Fibroblast of skin of abdomen (primary cell): ENCODE measurements around the gene CDK2AP2.
"Not testable (repeated sequence)": the region's sequence is repeated elsewhere in the genome, so short reads cannot be mapped to it uniquely, and the experiment has no call there.

Source experiments
- DNase-seq: peaks from one replicate; pipeline ENCODE4 v3.0.0-alpha.2; 2013

CDK2AP2 gene

DNA sequence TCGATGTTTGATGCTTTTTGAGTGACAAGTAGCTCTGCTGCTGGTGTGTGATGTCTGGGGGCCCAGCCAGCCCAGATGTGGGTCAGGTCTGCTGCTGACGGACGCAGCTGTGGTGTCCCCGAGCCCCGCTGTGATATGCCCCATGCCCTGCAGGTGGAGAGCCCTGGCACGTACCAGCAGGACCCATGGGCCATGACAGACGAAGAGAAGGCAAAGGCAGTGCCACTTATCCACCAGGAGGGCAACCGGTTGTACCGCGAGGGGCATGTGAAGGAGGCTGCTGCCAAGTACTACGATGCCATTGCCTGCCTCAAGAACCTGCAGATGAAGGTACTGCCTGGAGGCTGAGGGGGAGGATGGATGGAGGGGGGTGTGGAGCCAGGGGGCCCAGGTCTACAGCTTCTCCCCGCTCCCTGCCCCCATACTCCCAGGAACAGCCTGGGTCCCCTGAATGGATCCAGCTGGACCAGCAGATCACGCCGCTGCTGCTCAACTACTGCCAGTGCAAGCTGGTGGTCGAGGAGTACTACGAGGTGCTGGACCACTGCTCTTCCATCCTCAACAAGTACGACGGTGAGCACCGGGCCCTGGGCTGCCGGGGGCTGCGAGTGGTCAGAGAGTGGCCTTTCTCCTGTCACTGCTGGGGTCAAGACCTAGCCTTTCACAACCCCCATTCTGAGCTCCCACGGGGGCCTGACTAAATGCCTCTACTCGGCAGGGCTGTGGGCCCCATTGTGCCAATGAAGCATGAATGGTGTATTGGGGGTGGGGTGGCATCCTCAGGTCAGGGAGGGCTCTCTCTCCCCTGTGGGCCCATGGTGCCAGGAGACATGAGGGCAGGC lies 17.9 kb downstream of the CDK2AP2 start:
- no peak for DNase-seq

DNA sequence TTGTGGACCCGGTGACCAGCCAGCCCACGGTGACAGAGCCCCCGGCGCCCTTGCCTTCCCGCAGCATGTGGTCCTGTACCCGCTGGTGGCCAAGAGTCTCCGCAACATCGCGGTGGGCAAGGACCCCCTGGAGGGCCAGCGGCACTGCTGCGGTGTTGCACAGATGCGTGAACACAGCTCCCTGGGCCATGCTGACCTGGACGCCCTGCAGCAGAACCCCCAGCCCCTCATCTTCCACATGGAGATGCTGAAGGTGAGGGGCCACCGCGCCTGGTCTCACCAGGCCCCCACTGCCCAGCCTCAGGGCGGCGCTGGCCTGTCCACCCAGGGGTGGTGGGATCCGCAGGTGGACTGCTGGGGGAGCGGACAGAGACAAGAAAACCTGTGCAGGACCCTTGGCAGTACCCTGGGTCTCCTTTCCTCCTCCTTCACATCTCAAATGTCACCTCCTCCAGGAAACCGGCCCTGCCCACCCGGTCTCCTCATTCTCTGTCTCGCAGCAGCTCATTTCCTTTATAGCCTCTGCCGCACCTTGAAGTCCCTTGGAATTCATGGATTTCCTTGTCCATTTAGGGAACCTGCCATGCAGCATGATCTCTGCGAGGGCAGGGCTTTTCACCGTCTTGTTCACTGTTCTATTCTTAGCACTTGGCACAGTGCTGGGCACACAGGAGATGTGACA lies 18.6 kb downstream of the CDK2AP2 start:
- DNase-seq: no peak

DNA sequence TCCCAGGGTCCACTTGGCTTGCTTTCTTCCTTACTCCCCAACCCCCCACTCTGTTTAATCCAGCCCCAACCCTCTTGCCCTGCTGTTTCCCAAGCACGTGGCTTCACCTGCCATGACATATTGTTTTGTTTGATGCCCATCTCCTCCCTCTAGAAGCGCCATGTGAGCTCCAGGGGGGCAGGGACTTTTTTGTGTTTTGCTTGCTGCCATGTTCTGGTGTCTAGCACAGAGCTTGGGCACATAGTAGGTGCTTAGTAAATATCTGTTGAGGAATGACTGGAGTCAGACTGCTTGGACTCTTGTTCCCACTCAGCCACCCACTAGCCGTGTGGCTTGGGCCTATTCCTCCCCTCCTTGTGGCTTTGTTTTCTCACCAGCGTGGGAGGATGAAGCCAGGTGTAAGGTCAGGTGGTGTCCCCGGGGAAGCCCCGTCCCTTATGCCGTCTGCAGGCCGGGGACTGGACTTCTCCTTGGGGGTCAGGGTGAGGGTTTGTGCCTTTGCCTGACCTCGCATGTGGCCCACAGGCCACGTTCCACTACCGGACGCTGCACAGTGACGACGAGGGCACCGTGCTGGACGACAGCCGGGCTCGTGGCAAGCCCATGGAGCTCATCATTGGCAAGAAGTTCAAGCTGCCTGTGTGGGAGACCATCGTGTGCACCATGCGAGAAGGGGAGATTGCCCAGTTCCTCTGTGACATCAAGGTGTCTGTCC lies 21.3 kb downstream of the CDK2AP2 start:
- DNase-seq: no peak

DNA sequence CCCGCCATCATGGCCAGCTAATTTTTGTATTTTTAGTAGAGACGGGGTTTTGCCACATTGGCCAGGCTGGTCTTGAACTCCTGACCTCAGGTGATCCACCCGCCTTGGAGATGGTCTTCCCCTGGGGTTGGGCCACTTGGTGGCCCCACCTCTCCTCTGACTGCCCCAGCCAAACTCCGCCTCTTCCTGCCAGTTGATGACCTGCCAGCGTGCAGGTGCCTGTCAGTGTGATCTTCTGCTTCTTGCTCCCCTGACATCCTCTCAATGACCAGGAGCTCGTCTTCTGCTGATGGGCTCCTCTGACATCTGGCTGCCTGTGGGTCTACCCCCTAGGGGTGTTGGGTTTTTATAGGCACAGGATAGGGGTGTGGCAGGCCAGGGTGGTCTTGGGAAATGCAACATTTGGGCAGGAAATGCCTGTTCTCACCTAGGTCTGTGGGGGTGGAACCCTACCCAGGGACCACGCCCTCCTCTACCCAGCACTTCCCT lies 22.0 kb downstream of the CDK2AP2 start:
- DNase-seq: not testable (repeated sequence)

DNA sequence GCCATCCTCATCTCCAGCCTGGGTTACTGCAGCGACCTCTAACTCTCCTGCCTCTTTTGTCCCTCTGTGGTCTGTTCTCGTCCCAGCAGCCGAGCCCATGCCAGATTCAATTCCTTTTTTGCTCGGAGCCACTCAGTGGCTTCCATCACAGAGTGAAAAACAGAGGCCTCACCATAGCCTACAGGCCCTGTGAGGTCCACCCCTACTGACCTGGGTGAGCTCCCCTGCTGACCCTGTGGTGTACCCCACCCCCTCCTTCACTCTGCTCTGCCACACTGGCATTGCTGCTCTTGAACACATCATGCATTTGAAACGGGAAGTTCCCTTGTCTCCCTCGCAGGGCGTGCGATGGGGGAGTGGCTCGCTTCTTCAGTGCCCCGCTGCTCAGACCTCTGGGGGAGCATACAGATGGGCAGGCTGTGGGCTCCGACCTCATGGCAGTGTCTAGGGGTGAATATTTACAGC lies 23.1 kb downstream of the CDK2AP2 start:
- DNase-seq: no peak

DNA sequence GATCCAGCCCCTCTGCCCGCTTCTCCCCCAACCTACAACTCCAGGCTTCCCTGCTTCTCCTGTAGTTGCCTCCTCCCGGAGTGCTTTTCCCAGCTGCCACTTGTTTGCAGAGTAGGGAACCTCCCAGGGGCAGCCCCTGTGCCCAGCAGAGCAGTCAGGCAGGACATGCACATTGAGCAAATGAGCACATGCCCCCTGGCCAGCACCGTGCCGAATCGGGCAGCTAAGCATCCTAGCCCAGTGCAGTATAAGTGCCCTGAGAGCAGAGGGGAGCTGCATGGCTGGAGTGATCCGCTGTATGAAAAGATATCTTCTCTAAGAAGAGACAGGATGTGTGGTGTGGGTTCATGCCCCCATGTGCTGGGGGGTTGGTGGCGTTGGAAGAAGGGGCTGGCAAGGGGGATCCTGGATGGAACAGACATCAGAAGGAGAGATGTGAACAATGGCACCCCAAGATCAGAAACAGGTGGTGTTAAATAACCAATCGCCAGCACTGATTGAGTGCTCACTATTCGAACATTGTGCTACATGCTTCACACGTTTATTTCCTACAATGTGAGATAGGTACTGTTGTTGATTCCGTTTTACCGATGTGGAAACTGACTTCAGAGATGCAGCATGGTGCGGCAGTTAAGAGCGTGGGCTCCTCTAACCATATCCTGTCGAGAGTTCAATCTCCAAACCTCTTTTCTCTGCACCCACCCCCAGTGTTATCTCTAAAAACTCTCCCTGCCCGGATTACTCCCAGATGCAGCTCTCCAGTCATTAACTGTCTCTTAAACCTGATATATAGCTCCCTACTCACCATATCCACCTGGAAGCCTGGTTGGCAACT lies 23.9 kb downstream of the CDK2AP2 start:
- DNase-seq: no peak

DNA sequence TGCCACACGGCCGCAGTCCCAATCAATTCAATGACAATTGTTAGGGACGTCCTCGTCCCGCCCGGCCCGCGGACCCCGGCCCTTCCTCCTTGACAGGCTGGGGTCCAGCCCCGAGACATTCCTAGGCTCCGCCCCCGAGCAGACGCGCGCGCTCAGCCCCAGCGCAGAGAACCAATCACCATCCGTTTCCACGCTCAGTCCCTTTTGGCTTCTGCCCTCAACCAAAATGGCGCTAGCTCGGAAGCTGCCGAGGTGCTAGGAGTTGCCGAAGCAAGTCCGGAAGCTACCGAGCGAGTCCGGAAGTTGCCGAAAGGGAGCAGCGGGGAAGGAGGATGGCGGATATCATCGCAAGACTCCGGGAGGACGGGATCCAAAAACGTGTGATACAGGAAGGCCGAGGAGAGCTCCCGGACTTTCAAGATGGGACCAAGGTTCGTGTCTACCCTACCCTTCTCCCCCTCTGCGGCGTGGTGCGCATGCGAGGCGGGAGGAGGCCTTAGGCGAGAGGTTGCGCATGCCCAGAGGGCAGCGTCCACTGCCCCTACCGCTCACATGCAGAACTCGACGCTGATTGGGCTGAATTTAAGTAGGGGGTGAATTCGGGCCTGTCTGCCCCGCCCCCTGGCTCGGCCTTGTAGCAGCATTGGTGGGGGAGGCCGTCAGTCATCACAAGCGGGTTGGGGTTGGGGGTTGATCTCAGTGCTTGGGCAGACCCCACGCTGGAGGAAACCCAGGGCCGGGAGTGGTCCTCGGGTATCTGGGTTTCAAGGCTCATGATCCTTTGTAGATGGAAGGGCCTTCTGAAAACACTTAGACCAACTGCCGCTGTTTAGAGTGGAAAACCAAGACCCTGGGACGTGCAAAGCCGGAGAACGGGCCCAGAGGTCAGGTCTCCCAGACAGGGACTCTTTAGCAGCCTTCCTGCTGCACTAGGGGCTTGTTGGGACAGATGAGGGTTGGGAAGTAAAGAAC lies 24.8 kb downstream of the CDK2AP2 start, which contains the start of gene AIP:
Gene AIP, plus strand, starts transcription at position 200 of the 972 bp plus-strand sequence. Its CDS starts 133 bp downstream, at position 333.
- DNase-seq: peak; percentile 98

DNA sequence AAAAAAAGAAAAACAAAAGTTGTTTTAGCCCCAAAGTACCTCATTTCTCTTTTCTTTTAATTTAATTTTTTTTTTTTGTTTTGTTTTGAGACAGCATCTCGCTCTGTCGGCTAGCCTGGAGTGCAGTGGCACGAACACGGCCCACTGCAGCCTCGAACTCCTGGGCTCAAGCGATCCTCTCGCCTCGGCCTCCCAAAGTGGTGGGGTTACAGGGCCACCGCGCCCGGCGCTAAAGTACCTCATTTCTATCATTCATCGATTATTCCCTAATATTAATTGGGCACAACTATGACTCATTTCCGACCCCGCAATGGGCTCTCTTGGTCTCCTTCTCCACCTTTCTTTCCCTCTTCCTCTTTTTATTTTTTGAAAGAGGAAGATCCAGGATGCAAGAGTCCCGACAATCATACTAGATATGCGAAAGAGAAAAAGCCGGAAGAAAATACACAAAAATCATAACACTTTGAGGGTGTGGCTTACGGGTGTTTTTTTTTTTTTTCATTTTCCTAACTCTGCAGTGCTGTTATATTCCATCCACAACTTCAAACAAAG lies 25.6 kb downstream of the CDK2AP2 start:
- DNase-seq: no peak

DNA sequence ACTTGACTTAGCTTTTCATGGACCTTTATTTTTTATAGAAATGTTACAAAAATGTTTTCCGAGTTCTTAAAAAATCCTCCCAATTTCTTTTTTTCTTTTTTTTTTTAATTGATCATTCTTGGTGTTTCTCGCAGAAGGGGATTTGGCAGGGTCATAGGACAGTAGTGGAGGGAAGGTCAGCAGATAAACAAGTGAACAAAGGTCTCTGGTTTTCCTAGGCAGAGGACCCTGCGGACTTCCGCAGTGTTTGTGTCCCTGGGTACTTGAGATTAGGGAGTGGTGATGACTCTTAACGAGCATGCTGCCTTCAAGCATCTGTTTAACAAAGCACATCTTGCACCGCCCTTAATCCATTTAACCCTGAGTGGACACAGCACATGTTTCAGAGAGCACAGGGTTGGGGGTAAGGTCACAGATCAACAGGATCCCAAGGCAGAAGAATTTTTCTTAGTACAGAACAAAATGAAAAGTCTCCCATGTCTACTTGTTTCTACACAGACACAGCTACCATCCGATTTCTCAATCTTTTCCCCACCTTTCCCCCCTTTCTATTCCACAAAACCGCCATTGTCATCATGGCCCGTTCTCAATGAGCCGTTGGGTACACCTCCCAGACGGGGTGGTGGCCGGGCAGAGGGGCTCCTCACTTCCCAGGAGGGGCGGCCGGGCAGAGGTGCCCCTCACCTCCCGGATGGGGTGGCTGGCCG lies 30.5 kb downstream of the CDK2AP2 start:
- not testable (repeated sequence) for DNase-seq

DNA sequence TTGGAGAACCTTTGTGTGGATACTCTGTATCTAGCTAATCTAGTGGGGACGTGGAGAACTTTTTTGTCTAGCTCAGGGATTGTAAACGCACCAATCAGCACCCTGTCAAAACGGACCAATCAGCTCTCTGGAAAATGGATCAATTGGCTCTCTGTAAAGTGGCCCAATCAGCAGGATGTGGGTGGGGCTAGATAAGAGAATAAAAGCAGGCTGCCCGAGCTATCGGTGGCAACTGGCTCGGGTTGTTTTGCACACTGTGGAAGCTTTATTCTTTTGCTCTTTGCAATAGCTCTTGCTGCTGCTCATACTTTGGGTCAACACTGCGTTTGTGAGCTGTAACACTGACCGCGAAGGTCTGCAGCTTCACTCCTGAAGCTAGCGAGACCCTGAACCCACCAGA lies 31.3 kb downstream of the CDK2AP2 start:
- not testable (repeated sequence) for DNase-seq

DNA sequence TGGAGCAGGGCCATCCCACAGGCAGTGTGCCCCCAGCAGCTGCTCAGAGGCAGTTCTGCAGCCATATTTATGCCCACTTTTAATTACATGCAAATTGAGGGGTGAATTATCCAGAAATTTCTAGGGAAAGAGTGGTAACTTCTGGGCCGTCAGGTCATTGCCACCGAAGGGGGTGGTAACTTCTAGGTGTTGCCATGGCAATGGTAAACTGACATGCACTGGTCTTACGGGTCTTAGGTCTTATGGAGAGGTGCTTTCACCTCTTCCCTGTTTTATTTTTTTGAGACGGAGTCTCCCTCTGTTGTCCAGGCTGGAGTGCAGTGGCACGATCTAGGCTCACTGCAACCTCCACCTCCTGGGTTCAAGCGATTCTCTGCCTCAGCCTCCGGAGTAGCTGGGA lies 35.1 kb downstream of the CDK2AP2 start:
- DNase-seq: no peak

DNA sequence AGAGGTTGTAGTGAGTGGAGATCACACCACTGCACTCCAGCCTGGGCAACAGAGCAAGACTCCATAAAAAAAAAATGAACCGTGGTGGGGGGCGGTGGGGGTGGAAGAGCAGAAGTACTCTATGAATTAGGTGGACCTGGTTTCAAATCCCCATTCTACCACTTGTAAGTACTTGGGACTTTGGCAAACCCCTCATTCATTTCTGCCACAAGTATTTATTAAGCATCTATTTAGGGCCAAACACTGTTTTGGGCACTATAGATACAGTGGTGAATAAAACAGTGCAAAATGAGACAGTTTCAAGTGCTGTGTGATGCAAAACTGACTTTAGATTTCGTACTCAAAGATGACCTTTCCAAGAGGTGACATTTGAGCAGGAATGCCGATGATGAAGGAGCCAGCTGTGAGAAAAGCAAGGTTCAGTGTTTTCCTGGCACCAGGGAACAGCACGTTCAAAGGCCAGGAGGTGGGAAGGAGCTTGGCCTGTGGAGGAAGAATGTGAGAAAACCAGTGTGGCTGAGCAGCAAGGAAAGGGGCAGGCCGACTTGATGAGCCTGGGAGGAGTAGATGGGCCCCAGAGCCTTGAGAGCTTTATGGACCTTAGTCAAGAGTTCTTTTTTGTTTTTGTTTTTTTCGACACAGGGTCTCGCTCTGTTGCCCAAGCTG lies 37.5 kb downstream of the CDK2AP2 start:
- DNase-seq: no peak

DNA sequence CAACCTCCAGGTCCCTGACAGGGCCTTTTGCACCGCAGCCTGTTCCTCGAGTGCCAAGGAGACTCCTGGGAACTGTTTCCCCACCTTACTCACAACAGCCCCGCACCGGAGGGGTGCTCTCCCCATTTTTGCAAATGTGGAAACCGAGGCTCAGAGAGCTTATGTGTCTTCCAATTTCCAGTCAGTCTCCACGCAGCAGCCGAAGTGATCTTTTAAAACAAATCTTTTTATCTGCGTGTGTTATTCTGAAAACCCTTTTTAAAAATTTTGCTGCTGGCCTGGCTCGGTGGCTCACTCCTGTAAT lies 38.5 kb downstream of the CDK2AP2 start:
- DNase-seq: no peak

DNA sequence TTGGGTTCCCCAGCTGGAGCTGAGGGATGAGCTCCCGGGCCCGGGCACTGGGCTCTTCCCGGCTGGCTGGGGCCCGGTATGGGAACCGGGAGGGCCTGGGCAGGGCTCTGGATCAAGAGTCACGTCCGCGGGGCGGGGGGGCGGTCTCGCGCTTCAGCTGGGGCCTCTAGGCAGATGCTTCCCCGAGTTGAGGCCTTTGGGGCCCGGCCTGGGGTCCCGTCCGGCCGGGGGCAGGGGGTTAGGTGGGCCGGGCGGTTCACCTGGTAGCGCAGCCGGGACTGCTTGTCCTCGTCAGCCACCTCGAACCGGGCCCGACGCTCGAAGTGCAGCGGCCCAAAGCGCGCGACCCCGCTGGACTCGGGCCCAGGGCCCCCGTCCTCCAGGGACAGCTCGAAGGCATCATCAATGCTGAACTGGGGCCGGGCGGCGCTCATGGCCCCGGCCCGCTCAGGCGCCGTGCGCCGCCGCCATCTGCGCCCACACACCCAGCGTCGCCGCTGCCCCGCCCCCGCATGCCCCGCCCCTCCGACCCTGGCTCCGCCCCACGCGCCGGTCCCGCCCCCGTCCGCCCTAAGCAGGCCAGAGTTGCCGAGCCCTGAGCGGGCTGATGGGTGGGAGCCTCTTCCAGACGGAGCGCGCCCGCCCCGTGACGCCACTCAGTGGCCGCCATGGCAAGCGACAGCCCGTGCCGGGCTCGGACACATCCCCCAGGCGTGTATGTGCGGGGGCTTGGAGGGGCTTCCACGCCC lies 39.0 kb downstream of the CDK2AP2 start, which contains the start of gene TMEM134:
Gene TMEM134, minus strand, starts transcription at position 493 of the 749 bp plus-strand sequence. Its CDS starts 59 bp downstream, at position 434.
- DNase-seq: peak; percentile 93

DNA sequence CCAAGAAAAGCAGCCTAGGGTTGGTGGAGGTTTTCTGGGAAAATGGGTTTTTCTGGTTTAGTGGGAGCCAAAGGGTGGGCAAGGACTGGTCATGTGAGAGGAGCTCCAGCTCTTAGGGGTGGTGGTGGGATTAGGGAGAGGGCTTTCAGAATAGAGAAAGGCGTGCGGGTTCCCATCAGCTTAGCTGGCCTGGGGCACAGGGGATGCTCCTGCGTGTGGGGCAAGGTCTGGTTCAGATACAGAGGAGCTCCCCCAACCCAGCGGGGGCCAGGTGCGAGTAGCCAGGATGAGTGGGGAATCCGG lies 39.6 kb downstream of the CDK2AP2 start:
- DNase-seq: no peak

DNA sequence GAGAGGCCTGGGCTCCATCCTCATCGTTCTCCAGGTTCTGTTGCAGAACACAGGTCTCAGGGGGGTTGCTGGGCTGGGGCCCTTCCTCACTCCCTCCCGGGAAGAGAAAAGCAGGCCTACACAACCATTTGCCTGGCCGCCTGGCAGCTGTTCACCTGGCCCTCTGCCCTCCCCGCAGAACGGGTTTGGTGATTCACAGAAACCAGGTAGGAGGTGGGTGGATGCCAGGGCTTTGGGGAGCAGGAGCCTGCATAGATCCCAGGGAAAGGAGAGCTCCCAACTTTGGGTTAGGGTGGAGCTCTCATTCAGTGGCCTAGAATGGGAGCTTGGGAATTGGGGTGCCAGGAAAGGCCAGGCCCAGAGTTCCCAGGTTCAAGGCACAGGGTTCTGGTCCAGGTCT lies 39.9 kb downstream of the CDK2AP2 start:
- no peak for DNase-seq

DNA sequence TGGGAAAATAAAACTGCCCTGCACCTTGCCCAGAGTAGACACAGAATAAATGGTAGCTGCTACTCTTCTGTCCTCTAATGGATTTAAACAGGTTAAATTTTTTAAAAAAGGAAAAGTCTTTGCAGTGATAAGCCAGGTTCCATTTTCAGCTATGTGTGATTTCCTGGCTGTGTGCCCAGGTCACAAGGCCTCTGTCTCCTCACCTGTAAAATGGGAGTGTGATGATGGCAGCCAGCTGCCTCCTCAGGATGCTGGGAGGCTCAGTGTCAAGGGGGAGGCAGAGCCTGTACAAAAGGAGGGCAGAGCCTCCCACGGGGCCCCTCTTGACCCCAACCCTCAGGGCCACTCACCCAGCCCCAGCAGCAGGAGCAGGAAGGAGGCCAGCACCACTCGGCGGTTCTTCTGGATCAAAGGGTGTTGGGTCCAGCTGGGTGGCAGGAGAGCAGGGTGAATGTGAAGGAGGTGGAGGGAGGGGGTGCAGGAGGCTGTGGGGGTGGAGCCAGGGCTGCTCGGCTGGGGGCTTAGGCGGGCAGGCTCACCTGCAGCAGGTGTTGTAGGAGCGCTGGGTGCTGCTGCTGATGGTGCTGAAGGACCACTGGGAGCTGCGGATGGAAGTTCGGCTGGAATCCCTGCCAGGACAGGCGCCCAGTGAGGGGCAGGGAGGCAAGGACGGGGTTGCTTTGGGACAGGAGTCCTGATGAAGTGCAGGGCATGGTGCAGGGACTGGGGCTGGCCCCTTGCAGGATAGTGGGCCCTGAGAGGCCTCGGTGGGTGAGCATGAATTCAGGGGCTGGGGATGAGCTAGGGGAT lies 40.8 kb downstream of the CDK2AP2 start:
- DNase-seq: no peak

DNA sequence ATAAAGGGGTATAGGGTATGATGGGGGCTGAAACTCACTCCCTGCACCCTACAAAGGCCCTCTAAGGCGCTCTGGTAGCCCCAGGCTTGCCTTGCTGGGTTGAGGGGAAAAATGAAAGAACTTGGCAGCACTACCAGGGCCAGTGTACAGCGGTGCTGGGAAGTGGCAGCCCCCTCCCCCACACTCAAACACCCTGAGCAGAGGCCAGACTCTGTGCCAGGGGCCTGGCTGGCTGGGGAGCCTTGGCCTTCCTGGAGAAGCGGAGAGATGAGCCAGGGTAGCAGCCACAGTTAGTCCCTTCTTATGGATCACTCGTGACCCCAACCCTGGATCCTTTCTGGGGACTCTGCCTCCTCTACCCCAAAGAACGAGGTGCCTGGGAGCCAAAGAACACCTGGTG lies 41.6 kb downstream of the CDK2AP2 start:
- no peak for DNase-seq
